22Rv1 (cell line): ENCODE data around the gene OSCP1.

Experiments used
- H3K27ac ChIP-seq: fragments of 450-650 bp; 2 replicates; pipeline ENCODE4 v1.5.1; 2017
- ZFX ChIP-seq: fragments of 450-650 bp; IDR thresholded peaks from 2 replicates; pipeline ENCODE4 v1.6.1; 2017; ENCODE audit warnings: antibody characterized with exemption, borderline replicate concordance
- TF ChIP-seq, protein P1 (sequence below): fragments of 450-650 bp; IDR thresholded peaks from 2 replicates; pipeline ENCODE4 v1.5.1; 2017; ENCODE audit warnings: mild to moderate bottlenecking

OSCP1 gene

DNA sequence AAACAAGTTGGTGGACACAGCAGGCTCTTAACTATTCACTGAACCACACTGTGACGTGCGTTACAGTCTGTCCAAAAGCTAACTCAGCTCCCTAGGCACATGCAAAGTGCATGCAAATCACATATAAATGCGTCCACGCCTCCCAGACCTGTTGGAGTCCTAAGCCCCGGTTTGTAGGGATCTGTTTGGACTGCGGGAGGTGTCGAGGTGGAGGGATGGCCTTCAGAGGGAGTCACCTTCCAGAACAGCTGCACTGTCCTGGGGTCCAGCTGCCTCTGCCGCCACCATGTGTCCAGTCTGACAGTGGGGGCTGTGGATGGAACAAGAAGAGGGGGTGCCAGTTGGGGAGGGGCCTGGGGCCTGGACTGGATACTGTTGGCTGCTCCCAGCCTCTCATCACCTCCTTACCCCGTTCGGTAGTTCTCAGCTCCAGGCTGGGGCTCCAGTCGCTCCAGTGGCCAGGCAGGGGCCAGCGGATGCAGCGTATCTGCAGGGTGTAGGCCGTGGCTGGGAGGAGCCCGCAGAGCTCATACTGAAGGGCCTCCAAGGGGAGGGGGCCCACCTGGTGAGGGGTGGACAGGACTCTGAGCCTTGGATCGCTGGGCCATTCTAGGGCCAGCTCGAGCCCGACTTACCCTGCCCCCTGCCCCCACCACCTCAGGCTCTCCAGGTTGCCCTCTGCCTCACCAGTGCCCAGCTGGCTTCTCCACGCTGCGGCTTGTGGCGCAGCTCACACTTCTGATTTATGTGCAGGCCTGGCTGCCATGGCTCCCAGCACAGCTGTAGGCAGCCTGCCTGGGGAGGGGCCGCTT lies 21.8 kb upstream of the OSCP1 start:
- no peak for TF ChIP-seq ZFX
- TF ChIP-seq, protein P1, sequence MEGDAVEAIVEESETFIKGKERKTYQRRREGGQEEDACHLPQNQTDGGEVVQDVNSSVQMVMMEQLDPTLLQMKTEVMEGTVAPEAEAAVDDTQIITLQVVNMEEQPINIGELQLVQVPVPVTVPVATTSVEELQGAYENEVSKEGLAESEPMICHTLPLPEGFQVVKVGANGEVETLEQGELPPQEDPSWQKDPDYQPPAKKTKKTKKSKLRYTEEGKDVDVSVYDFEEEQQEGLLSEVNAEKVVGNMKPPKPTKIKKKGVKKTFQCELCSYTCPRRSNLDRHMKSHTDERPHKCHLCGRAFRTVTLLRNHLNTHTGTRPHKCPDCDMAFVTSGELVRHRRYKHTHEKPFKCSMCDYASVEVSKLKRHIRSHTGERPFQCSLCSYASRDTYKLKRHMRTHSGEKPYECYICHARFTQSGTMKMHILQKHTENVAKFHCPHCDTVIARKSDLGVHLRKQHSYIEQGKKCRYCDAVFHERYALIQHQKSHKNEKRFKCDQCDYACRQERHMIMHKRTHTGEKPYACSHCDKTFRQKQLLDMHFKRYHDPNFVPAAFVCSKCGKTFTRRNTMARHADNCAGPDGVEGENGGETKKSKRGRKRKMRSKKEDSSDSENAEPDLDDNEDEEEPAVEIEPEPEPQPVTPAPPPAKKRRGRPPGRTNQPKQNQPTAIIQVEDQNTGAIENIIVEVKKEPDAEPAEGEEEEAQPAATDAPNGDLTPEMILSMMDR: no peak
- H3K27ac ChIP-seq: no peak overlapping the region

DNA sequence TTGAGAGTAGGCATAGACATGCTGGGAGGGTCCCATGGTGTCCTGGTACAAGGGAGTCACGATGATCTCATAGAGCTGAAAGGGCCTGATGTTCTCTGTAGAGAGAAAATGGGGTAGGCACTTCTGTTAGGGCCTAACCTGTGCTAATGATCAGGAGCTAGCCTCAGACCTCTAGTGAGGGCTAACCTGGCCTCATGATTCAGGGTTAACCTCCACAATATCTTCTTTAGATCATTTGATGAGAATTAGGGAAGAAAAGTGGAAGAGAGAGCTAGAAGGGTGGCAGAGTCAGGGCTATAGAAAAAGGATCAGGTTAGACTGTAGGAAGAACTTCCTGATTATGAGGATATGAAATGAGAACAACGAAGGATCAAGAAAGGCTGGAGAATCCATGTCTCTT lies 18.9 kb upstream of the OSCP1 start:
- no peak for TF ChIP-seq ZFX
- TF ChIP-seq, protein P1: no peak

DNA sequence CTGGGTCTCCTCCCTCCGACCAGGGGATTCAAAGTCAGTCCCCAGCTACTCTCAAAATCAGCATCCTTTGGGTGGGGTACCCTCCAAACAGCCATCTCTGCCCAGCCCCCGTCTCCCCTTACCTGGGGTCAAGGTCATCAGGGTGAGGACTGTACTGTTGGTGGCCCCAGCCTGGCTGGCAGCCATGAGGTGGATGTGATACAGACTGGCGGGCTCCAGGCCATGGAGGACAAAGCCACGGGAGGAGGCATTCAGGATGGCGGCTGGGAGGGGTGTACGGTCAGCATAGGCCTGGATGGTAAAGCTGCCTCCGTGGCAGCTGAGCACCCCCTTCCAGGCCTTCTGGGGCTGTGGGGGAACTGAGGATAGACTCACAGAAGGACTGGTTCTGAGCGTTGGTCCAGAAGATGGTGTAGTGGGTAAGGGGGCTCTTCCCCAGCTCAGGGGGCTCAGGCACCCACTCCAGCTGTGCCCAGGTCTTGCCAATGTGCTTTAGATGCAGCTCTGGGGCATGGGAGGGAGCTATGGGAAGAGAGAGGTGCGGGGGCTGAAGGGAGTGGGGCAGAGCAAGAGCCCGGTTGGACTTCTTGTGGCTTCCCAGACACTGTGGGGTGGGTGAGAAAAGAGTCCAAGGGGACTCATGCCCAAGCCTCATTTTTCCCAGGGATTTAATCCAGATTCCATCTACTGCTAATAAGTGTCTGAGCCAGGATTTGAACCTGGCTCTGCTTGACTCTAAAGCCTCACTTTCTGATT lies 17.6 kb upstream of the OSCP1 start:
- no peak overlapping the region for H3K27ac ChIP-seq
- TF ChIP-seq, protein P1: no peak
- no peak for TF ChIP-seq ZFX

More for the DNA sequence above, 18.9 kb upstream of the OSCP1 start:
- no peak overlapping the region for H3K27ac ChIP-seq

DNA sequence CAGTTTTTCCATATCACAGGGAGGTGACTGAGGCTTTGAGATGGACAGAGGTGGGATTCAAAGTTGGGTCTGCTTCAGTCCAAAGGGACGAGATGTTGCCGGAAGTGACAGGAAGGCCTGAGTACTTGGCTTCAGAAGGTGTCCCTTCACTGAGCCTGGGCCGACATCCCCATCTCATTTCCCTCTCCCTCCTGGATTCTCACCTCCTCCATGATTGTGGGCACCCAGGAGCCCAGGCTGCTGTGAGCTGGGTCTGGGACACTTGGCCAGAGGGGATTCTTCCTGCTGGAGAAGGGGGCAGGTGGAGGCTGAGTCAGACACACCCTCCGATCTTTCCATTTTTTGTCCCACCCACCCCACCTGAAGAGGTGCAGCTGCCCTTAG lies 16.8 kb upstream of the OSCP1 start:
- TF ChIP-seq, protein P1: no peak
- TF ChIP-seq ZFX: no peak
- H3K27ac ChIP-seq: no peak overlapping the region

DNA sequence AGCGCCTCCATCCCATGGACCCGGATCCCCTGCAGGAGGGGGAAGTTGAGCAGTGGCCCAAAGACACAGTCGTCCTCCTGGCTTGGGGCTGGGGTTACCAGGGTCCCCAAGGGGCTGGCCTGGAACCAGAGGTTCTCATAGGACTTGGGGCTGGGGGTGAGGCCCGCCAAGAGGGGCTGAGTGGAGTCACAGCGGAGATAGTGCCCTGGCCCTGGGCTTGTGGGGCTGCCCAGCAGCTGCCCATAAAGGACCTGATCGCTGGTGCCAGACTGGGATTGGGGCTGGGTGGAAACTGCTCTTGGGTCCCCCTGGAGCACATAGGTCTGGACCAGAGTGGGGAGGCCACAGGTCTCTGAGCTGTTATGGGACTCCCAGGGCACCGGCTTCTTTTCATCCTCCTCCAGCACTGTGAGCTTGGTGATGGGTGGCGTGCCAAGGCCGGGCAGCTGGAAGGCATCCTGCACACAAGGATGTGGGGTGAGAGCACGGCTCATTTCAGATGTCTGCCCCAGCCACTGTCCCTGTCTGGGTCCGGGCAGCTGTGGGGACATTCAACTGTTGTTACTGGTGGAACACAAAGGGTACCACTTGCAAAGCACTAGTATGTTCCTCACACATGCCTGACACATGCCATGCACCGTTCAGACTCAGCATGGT lies 16.2 kb upstream of the OSCP1 start:
- H3K27ac ChIP-seq: no peak overlapping the region
- no peak for TF ChIP-seq ZFX
- TF ChIP-seq, protein P1: no peak

DNA sequence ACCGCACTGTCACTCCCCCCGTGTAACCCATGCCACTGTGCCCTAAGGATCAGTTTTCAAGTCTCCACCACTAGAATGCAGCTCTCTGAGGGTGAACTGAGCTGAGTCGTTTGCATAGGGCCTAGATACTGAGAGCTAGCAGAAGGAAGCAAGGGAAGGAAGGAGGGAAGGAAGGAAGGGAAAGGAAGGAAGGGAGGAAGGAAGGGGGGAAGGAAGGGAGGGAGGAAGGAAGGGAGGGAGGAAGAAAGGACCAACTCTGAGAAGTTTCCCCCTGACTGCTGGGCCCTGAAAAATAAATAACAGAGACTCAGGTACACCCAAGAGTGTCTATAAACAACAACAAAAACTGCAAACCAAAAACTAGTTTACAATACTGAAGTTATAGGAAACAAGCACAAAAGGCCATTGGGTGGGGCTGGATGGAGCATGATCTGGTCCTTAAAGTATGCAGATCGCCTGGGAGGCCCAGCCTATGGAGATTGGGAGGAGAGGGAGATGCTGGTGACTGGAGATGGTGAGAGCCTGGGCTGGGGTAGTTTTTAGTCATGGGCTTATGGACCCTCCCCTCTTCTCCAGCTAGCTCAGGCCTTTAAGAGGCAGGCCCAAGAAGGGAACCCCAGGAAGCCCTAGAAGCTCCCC lies 15.6 kb upstream of the OSCP1 start:
- no peak overlapping the region for H3K27ac ChIP-seq
- no peak for TF ChIP-seq ZFX
- TF ChIP-seq, protein P1: no peak
